HL-60 (cell line): ENCODE results near the gene KAT2B.

Experiments used
- CTCF ChIP-seq: IDR thresholded peaks from one replicate; pipeline ENCODE4 v1.5.1; 2011; ENCODE audit warnings: low read length, control low read depth, inconsistent platforms; ENCODE audit not compliant: insufficient read depth
- REST ChIP-seq: IDR thresholded peaks from 2 replicates; pipeline ENCODE4 v1.6.1; 2012; ENCODE audit warnings: low read depth; ENCODE audit not compliant: insufficient replicate concordance
- SPI1 ChIP-seq: IDR thresholded peaks from 2 replicates; pipeline ENCODE4 v1.6.1; 2012; ENCODE audit warnings: low read depth, mild to moderate bottlenecking, borderline replicate concordance

GRCh38 chr3:20190991-20191390, 150.7 kb downstream of the KAT2B start:
- TF ChIP-seq CTCF (no peak), REST (no peak), SPI1 (no peak)
